ENCODE data around the gene HHAT.

HHAT gene

DNA sequence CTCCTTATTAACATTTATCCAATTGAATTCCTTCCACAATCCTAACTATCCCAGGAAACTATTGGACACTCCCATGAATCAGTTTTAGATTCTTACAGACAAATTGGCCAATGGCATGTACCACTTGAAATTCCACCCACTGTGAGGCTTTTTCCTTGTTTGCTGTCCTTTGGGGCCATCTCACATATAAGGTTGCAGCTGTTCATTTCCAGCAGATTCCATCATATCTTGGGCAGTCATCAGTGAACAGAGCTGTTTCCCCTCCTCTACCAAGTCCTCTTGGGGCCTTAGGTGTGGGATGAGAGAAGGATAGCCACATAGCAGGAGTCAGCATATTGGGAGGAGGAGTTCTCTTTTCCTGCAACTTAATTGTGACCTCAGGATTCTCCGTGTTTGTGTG is 109.1 kb downstream of the HHAT start:
- Histone ChIP-seq H3K9ac (ENCODE audit: low read length) (no peak overlapping the region), H3K27me3 (ENCODE audit: insufficient read depth, low read length) (no peaks in the 10 kb centered on the region), H3K36me3 (ENCODE audit: insufficient read depth, low read length) (no peaks in the 10 kb centered on the region), H3K9me3 (ENCODE audit: low read length) (no peaks in the 10 kb centered on the region), H3K79me2 (ENCODE audit: insufficient read depth, low read length) (no peaks in the 10 kb centered on the region), H3K4me2 (ENCODE audit: low read length) (no peak overlapping the region), H4K20me1 (ENCODE audit: insufficient read depth, low read length) (no peaks in the 10 kb centered on the region), H3K9me2 (ENCODE audit: low read depth, low read length) (no peaks in the 10 kb centered on the region), H3K4me3 (ENCODE audit: low read depth, low read length, poor library complexity, severe bottlenecking) (no peak overlapping the region), H3K4me1 (ENCODE audit: insufficient read depth, low read length, severe bottlenecking) (no peaks in the 10 kb centered on the region), H3F3A (ENCODE audit: insufficient read depth, low read length) (no peaks in the 10 kb centered on the region), H3K27ac (ENCODE audit: low read depth, low read length, poor library complexity, severe bottlenecking) (no peak overlapping the region), H2AFZ (ENCODE audit: low read length) (no peak overlapping the region)
- TF ChIP-seq, protein P1, sequence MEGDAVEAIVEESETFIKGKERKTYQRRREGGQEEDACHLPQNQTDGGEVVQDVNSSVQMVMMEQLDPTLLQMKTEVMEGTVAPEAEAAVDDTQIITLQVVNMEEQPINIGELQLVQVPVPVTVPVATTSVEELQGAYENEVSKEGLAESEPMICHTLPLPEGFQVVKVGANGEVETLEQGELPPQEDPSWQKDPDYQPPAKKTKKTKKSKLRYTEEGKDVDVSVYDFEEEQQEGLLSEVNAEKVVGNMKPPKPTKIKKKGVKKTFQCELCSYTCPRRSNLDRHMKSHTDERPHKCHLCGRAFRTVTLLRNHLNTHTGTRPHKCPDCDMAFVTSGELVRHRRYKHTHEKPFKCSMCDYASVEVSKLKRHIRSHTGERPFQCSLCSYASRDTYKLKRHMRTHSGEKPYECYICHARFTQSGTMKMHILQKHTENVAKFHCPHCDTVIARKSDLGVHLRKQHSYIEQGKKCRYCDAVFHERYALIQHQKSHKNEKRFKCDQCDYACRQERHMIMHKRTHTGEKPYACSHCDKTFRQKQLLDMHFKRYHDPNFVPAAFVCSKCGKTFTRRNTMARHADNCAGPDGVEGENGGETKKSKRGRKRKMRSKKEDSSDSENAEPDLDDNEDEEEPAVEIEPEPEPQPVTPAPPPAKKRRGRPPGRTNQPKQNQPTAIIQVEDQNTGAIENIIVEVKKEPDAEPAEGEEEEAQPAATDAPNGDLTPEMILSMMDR (IDR thresholded peaks at IDR 0.05; ENCODE audit: low read length): no peak
- no peak for TF ChIP-seq EZH2 (IDR thresholded peaks at IDR 0.05; ENCODE audit: borderline replicate concordance, low read length)

DNA sequence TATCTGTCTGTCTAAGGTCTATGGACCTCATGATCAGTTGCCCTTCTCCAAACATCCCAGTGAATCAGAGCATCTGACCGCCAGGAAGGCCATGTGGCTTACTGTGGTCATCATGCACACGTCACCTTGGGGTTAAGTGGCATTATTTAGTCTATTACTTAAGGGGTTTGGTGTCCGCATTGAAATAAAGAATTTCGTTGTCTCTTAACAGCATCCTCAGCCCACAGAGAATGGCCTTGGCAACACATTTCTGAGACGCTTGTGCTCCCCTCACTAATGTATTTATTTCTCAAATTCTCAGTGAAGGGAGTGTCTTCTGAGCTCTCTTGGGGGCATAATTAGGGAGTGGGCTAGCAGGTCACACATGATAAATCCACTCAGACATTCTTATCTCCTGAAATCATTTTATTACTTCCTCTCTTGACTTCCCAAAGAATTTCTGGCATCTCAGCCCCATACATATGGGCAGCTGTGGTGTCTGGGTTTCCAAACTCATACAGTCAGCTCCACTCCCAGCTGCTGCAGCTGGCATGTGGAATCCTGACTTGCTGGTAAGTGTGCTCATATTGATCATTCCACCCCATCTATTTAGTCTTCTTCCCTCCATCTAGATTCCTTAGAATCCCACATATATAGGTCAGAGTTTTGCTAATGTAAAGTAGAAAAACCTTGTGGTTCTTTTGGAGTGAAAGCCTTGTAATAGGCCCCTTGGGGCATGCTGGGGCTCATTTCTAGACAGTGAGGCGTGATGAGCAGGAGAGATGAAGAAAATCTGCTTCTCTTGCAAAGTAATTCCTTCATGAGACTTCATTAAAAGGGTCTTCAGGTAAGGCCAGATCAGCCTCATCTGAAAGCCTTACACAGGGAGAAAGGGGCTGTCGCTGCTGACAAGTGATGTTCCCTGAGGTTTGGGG is 110.5 kb downstream of the HHAT start:
- no peak overlapping the region for H3K4me3 ChIP-seq (ENCODE audit: low read depth, low read length, poor library complexity, severe bottlenecking)
- no peak overlapping the region for H3K27ac ChIP-seq (ENCODE audit: low read depth, low read length, poor library complexity, severe bottlenecking)
- H3K9ac ChIP-seq (ENCODE audit: low read length): no peak overlapping the region
- H3K4me2 ChIP-seq (ENCODE audit: low read length): no peak overlapping the region
- no peaks in the 10 kb centered on the region for H3K79me2 ChIP-seq (ENCODE audit: insufficient read depth, low read length)
- no peaks in the 10 kb centered on the region for H3K9me2 ChIP-seq (ENCODE audit: low read depth, low read length)
- H4K20me1 ChIP-seq (ENCODE audit: insufficient read depth, low read length): no peaks in the 10 kb centered on the region
- H3K27me3 ChIP-seq (ENCODE audit: insufficient read depth, low read length): no peaks in the 10 kb centered on the region
- TF ChIP-seq, protein P1 (IDR thresholded peaks at IDR 0.05; ENCODE audit: low read length): no peak
- no peak for TF ChIP-seq EZH2 (IDR thresholded peaks at IDR 0.05; ENCODE audit: borderline replicate concordance, low read length)
- no peak overlapping the region for H2AFZ ChIP-seq (ENCODE audit: low read length)
- H3K9me3 ChIP-seq (ENCODE audit: low read length): no peaks in the 10 kb centered on the region
- no peaks in the 10 kb centered on the region for H3K4me1 ChIP-seq (ENCODE audit: insufficient read depth, low read length, severe bottlenecking)
- no peaks in the 10 kb centered on the region for H3F3A ChIP-seq (ENCODE audit: insufficient read depth, low read length)
- no peaks in the 10 kb centered on the region for H3K36me3 ChIP-seq (ENCODE audit: insufficient read depth, low read length)

DNA sequence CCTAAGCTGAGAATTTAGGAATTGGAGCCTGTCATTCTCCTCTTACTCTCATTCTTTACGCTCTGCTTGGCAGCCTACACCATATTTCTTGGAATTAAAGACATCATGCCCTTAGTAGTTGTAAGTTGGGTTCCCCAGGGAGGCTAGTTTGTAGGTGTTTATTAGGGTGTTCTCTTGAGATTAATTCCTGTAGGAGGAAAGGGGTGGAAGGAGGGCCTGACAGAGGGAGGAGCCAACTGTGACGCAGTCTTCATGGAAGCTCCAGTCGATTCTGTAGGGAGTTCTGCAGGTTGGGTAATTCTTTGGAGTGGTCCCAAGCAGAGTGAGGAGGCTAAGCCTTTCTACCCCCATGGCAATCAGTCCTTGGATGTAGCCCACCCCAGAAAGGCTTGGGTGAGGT is 111.4 kb downstream of the HHAT start:
- H3K27me3 ChIP-seq (ENCODE audit: insufficient read depth, low read length): no peaks in the 10 kb centered on the region
- no peak overlapping the region for H3K4me2 ChIP-seq (ENCODE audit: low read length)
- no peaks in the 10 kb centered on the region for H3K9me3 ChIP-seq (ENCODE audit: low read length)
- no peaks in the 10 kb centered on the region for H3F3A ChIP-seq (ENCODE audit: insufficient read depth, low read length)
- H4K20me1 ChIP-seq (ENCODE audit: insufficient read depth, low read length): no peaks in the 10 kb centered on the region
- no peaks in the 10 kb centered on the region for H3K4me1 ChIP-seq (ENCODE audit: insufficient read depth, low read length, severe bottlenecking)
- no peak overlapping the region for H3K9ac ChIP-seq (ENCODE audit: low read length)
- TF ChIP-seq, protein P1 (IDR thresholded peaks at IDR 0.05; ENCODE audit: low read length): no peak
- no peak for TF ChIP-seq EZH2 (IDR thresholded peaks at IDR 0.05; ENCODE audit: borderline replicate concordance, low read length)
- H3K27ac ChIP-seq (ENCODE audit: low read depth, low read length, poor library complexity, severe bottlenecking): no peak overlapping the region
- no peak overlapping the region for H3K4me3 ChIP-seq (ENCODE audit: low read depth, low read length, poor library complexity, severe bottlenecking)
- no peaks in the 10 kb centered on the region for H3K79me2 ChIP-seq (ENCODE audit: insufficient read depth, low read length)
- no peaks in the 10 kb centered on the region for H3K36me3 ChIP-seq (ENCODE audit: insufficient read depth, low read length)
- no peak overlapping the region for H2AFZ ChIP-seq (ENCODE audit: low read length)
- no peaks in the 10 kb centered on the region for H3K9me2 ChIP-seq (ENCODE audit: low read depth, low read length)

Measured in OCI-LY1 (cell line).